ENCODE measurements around the gene CALY. TPM values are rescaled to one million over a fixed set of nuclear protein-coding genes. Genes with fewer than 3 reads are reported as not detected.

The CALY gene
- total RNA-seq, 2 experiments from 2014 or later, result not detected

DNA sequence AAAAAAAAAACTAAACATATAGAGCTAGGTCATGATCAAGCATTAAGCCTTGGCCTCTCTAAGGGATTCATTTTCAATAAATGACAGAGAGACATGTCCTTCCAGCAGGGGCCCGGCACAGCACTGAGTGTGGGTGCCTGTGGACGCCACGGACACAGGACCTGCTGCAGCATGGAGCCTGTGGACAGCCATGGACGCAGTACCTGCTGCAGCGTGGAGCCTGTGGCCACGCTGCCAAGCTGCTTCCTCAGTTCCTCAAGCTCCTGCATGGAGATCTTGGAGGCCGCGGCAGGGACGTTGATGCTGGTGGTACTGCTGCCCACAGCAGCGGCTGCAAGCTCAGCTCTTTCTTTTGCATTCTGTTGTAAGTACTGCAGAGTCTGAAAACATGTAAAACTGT lies 37.5 kb downstream of the CALY start:
- no peaks in the 10 kb centered on the region for H3K27me3 Mint-ChIP-seq (ENCODE audit: low read depth)
- ATAC-seq, result no peak
- DNase-seq, result no peak
- no peaks in the 10 kb centered on the region for H3K9me3 Mint-ChIP-seq (ENCODE audit: insufficient read depth)
- H3K4me1 Mint-ChIP-seq (ENCODE audit: low read depth), result no peaks in the 10 kb centered on the region
- POLR2A ChIA-PET, result no interaction called here
- CTCF ChIA-PET, result interaction anchor here (0.7 kb wide), 1 partner anchor 9 kb away, joined by 4 read pairs; no protein-coding TSS in a partner anchor
- H3K27ac Mint-ChIP-seq, result no peak overlapping the region
- H3K36me3 Mint-ChIP-seq (ENCODE audit: low read depth), result peaks cover 56% of the 10 kb centered on the region
- H3K4me3 Mint-ChIP-seq, result no peak overlapping the region

DNA sequence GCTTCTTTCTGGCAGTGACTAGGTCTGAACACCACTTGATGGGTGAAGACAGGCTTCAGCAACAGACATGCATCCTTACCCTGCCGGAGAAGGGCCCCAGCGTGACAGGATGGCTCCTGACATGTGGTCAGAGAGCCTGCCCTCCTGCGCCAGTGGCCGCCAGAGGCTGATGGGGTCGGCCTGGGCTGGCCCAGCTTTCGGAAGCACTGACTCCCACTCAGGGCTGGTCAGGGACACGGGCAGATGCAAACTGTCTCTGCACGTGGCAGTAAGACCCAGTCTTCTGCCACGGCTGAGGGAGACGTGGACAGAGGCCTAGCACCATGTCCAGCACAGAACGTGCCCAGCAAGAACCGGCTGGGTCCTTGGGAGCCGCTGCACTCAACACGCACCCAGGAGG lies 38.2 kb downstream of the CALY start:
- ChIA-PET POLR2A (no interaction called here), CTCF (no interaction called here)
- ATAC-seq, result no peak
- DNase-seq, result no peak
- H3K27me3 Mint-ChIP-seq (ENCODE audit: low read depth), result no peaks in the 10 kb centered on the region
- H3K4me1 Mint-ChIP-seq (ENCODE audit: low read depth), result no peaks in the 10 kb centered on the region
- H3K27ac Mint-ChIP-seq, result no peak overlapping the region
- H3K9me3 Mint-ChIP-seq (ENCODE audit: insufficient read depth), result no peaks in the 10 kb centered on the region
- H3K36me3 Mint-ChIP-seq (ENCODE audit: low read depth), result peaks cover 56% of the 10 kb centered on the region
- no peak overlapping the region for H3K4me3 Mint-ChIP-seq

DNA sequence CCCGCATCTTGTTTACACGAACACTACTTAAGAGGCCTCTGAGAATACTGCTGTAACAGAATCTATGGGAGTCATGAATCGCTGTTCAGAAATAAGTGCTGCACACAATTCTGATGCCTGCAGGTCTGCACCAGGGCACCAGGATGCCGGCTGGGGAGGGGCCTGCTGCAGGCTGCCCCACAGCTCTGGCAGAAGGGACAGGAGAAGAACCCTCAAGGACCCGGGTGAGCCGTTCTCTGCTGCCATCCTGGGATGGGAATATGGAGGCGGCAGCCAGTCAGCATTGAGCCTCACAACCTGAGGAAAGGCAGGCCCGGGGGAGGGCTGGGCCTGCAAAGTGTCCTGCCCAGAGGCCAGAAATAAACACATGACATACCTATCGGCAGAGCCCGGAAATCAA lies 39.2 kb downstream of the CALY start:
- Mint-ChIP-seq H3K9me3 (ENCODE audit: insufficient read depth) (no peaks in the 10 kb centered on the region), H3K4me3 (no peak overlapping the region), H3K4me1 (ENCODE audit: low read depth) (no peaks in the 10 kb centered on the region), H3K27ac (no peak overlapping the region), H3K36me3 (ENCODE audit: low read depth) (peaks cover 55% of the 10 kb centered on the region), H3K27me3 (ENCODE audit: low read depth) (no peaks in the 10 kb centered on the region)
- ChIA-PET CTCF (no interaction called here), POLR2A (no interaction called here)
- ATAC-seq (no peak), DNase-seq (no peak)

DNA sequence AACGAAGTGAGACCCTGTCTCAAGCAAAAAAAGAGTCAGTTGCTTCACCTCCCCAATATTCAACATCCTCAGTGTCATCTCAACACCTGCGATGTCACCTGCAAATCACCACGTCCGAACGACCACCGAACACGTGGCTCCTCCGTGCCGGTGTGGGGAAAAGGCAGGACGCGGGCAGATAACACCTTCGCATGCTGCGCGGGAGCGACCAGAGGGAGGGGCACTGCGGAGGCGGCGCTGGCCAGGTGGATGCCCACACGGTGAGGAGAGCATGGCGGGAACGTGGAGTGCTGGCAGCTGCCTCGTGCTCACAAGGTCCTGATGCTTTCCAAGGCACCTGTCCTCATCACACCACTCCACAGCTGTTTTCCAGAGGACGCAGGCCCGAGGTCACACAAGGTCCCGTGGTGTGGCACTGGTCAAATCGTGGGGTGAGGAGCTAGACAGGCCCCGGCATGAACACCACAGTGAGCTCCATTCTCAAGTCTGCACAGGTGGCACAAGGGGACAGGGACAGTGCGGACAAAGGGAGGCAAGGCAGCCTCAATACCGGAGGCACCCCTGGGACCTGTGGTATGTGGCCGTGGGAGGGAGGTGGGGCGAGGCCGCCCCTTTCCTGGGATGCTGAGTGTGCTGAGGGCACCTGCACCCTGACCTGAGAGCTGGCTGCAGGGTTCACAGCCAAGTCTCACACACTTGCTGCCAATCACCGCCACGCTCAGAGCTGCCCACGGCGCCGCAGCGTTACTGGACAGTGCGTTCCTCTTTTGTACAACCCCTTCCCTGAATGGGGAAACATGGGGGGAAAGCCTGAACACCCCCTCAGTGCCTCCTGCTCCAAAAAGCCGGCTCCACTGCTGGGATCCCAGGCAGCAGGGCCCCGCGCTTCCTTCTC lies 41.0 kb downstream of the CALY start:
- POLR2A ChIA-PET, result no interaction called here
- no peak for DNase-seq
- ATAC-seq, result no peak
- Mint-ChIP-seq H3K36me3 (ENCODE audit: low read depth) (peaks cover 52% of the 10 kb centered on the region), H3K27ac (no peak overlapping the region), H3K4me1 (ENCODE audit: low read depth) (no peaks in the 10 kb centered on the region), H3K4me3 (no peak overlapping the region), H3K27me3 (ENCODE audit: low read depth) (no peaks in the 10 kb centered on the region), H3K9me3 (ENCODE audit: insufficient read depth) (no peaks in the 10 kb centered on the region)
- CTCF ChIA-PET, result no interaction called here

DNA sequence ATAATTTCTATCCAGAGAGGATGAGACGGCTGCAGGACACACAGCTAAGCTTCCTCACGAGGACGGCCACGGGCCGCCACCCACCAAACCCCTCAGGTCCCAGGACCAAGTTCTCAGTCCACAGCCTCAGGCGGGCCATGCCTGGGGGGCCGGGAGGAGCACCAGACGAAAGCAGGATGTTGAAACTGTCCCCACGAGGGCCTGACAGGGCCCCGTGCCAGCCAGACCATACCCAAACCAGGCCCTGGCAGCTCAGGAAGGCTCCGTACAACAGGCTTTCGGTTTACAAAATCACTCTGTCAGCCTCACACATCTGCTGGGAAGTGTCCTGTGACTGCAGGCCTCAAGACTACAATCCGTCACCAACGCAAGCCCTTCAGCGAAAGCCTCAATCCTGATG lies 42.5 kb downstream of the CALY start:
- Mint-ChIP-seq H3K4me3 (no peak overlapping the region), H3K9me3 (ENCODE audit: insufficient read depth) (no peaks in the 10 kb centered on the region), H3K27ac (no peak overlapping the region), H3K36me3 (ENCODE audit: low read depth) (peaks cover 46% of the 10 kb centered on the region), H3K4me1 (ENCODE audit: low read depth) (no peaks in the 10 kb centered on the region), H3K27me3 (ENCODE audit: low read depth) (no peaks in the 10 kb centered on the region)
- CTCF ChIA-PET, result no interaction called here
- ATAC-seq (no peak), DNase-seq (no peak)
- POLR2A ChIA-PET, result interaction anchor here (0.8 kb wide), 1 partner anchor 13 kb away, joined by 3 read pairs; no protein-coding TSS in a partner anchor

DNA sequence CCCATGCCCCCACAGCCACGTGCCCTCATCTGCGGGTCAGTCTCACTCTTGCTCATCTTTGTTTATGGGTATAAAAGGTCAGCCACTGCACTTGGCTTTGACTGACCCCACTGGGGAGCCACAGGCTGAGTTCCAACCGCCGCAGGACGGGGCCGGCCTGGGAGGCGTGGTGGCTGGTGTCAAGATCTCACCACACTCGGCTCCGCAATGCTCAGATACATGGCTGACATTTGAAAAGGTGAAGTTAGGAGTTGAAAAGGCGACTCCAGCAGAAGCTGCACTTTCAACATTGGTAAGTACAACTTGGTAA lies 42.9 kb downstream of the CALY start:
- POLR2A ChIA-PET, result interaction anchor here (0.8 kb wide), 1 partner anchor 13 kb away, joined by 3 read pairs; no protein-coding TSS in a partner anchor
- no peaks in the 10 kb centered on the region for H3K9me3 Mint-ChIP-seq (ENCODE audit: insufficient read depth)
- no peaks in the 10 kb centered on the region for H3K27me3 Mint-ChIP-seq (ENCODE audit: low read depth)
- H3K4me3 Mint-ChIP-seq, result no peak overlapping the region
- no peak overlapping the region for H3K27ac Mint-ChIP-seq
- H3K36me3 Mint-ChIP-seq (ENCODE audit: low read depth), result peaks cover 46% of the 10 kb centered on the region
- no peaks in the 10 kb centered on the region for H3K4me1 Mint-ChIP-seq (ENCODE audit: low read depth)
- ATAC-seq (no peak), DNase-seq (no peak)
- CTCF ChIA-PET, result no interaction called here

DNA sequence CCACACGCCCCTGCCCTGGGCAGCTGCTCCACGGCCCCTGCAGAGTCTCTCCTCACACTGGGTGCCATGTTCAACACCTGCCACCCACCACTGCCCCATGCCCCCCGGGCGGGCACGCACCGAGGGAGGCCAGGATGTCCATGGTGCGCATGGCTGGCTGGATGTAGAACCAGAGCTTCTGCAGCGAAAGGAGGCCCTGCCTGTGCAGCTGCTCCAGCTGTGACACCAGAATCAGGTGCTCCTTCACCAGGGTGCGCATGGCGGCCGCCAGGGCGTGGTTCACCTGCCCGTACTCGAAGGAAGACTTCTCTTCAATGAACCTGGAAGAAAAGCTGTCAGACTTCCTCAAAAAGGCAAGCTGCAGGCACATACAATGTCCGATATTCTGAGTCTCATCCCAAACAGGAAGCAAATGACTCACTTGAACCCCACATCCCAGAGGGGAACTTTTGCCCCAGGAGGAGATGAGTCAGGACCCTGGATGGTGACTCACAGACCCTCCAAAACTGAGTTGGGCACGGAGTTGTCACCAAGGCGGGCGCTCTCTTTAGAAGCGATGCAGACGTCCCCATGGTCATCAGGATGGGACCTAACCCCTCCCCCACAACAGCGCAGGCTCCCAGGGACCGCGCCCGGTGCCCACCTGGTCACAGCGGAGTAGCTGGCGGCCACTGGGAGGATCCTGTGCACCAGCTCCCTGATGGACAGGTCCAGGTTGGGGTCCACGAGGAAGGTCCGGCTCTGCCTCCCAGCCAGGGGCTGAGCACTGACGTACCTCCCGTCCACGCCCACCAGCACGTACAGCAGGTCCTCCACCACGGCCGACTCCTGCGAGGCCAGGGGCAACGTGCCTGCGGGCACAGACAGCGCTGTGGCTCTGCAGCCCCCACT lies 43.5 kb downstream of the CALY start:
- Mint-ChIP-seq H3K27me3 (ENCODE audit: low read depth) (no peaks in the 10 kb centered on the region), H3K9me3 (ENCODE audit: insufficient read depth) (no peaks in the 10 kb centered on the region), H3K36me3 (ENCODE audit: low read depth) (peaks cover 42% of the 10 kb centered on the region), H3K4me3 (no peak overlapping the region), H3K27ac (no peak overlapping the region), H3K4me1 (ENCODE audit: low read depth) (no peaks in the 10 kb centered on the region)
- DNase-seq (no peak), ATAC-seq (peak; percentile 15)
- CTCF ChIA-PET, result no interaction called here
- POLR2A ChIA-PET, result no interaction called here

DNA sequence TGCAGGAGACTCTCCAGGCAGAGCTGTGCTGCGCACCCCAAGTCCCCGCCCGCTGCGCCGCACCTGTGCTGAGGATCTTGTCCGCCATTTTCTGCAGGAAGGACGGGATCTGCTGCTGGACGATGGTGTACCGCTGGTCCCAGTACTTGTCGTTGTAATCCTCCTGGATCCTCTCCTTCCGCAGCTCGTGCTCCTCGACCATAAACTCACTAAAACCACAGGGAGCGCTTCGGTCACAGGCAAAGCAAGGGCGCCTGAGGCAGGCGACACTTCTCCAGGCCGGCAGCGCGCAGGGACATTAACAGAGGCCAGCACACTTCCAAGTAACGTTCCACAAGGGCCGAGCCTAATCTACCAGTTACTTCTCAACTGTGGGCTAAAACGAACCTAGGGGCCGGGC lies 46.9 kb downstream of the CALY start:
- no peak for DNase-seq
- peaks cover 52% of the 10 kb centered on the region for H3K36me3 Mint-ChIP-seq (ENCODE audit: low read depth)
- no peak overlapping the region for H3K4me3 Mint-ChIP-seq
- ChIA-PET POLR2A (no interaction called here), CTCF (no interaction called here)
- H3K4me1 Mint-ChIP-seq (ENCODE audit: low read depth), result no peaks in the 10 kb centered on the region
- no peaks in the 10 kb centered on the region for H3K9me3 Mint-ChIP-seq (ENCODE audit: insufficient read depth)
- H3K27ac Mint-ChIP-seq, result no peak overlapping the region
- H3K27me3 Mint-ChIP-seq (ENCODE audit: low read depth), result no peaks in the 10 kb centered on the region
- ATAC-seq, result no peak

DNA sequence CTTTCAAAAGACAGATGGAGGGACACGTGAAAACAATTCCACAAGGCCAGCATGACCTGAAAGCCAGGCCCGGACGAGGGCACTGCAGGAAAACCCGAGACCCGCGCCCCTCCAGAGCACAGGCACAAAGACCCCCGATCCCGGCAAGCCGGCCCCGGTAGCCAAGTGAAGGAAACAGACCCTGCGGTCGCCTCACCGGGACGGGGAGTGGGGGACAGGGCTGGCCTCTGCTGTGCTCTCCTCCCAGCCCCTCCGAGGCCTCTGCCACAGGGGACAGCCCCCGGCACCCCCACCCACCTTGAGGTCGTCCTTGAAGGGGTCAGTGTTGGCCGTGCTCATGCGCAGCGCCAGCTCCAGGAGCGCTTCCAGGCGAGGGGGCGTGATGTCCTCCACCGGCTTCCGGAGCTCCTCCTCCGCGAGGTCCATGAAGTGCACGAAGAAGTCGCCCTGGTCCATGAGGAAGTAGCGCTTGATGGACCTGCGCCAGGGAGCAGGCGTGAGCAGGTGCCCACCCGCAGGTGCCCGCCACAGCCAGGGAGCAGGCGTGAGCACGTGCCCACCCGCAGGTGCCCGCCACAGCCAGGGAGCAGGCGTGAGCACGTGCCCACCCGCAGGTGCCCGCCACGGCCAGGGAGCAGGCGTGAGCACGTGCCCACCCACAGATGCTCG lies 48.7 kb downstream of the CALY start:
- H3K4me1 Mint-ChIP-seq (ENCODE audit: low read depth), result no peaks in the 10 kb centered on the region
- POLR2A ChIA-PET, result interaction anchor here (0.6 kb wide), 1 partner anchor 634 kb away, joined by 3 read pairs; no protein-coding TSS in a partner anchor

DNA sequence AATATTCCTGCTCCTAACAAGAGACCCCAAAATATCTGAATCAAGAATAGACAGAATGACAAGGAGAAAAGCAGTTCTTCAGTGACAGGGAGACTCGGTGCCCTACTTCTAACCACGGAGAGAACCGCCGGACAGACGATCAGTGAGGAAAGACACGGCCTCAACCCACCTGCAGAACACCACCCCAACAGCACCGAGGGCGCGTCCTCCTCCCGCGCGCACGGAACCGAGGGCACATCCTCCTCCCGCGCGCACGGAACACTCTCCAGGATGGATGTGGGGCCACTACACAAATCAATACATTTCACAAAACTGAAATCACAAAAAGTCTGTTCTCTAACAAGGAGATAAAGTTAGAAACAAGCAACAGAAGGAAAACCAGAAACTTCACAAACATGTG lies 50.3 kb downstream of the CALY start:
- H3K27ac Mint-ChIP-seq, result no peak overlapping the region
- DNase-seq, result no peak
- no peaks in the 10 kb centered on the region for H3K4me1 Mint-ChIP-seq (ENCODE audit: low read depth)
- H3K4me3 Mint-ChIP-seq, result no peak overlapping the region
- POLR2A ChIA-PET, result no interaction called here
- CTCF ChIA-PET, result no interaction called here
- peaks cover 59% of the 10 kb centered on the region for H3K36me3 Mint-ChIP-seq (ENCODE audit: low read depth)
- H3K27me3 Mint-ChIP-seq (ENCODE audit: low read depth), result no peaks in the 10 kb centered on the region
- H3K9me3 Mint-ChIP-seq (ENCODE audit: insufficient read depth), result no peaks in the 10 kb centered on the region
- ATAC-seq, result no peak

More for the DNA sequence above, 48.7 kb downstream of the CALY start:
- Mint-ChIP-seq H3K36me3 (ENCODE audit: low read depth) (peaks cover 54% of the 10 kb centered on the region), H3K27ac (no peak overlapping the region), H3K9me3 (ENCODE audit: insufficient read depth) (no peaks in the 10 kb centered on the region), H3K27me3 (ENCODE audit: low read depth) (no peaks in the 10 kb centered on the region), H3K4me3 (no peak overlapping the region)
- DNase-seq (no peak), ATAC-seq (no peak)
- CTCF ChIA-PET, result no interaction called here

DNA sequence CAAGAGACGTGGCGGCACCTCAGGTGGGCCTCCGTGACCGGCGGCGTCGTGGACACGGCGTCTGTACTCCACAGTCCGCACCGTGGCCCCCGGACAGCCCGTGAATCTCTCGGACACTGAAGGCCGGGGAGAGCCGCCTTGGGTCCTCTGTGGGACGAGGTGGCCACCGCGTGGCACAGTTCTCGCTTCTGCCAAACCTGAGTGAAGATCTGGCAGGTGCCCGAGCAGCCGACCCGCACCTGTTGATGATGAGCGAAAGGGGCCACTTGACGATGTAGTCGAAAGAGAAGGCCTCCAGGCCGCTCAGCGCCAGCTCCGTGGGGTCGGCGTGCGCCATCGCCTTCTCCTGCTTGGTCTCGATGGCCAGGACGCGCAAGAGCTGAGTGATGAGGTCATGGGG lies 51.5 kb downstream of the CALY start:
- ChIA-PET POLR2A (interaction anchor here (1.0 kb wide), 1 partner anchor 15 kb away, joined by 3 read pairs; no protein-coding TSS in a partner anchor), CTCF (no interaction called here)
- H3K4me1 Mint-ChIP-seq (ENCODE audit: low read depth), result no peaks in the 10 kb centered on the region
- H3K36me3 Mint-ChIP-seq (ENCODE audit: low read depth), result peaks cover 54% of the 10 kb centered on the region
- no peak overlapping the region for H3K4me3 Mint-ChIP-seq
- H3K27ac Mint-ChIP-seq, result no peak overlapping the region
- H3K9me3 Mint-ChIP-seq (ENCODE audit: insufficient read depth), result no peaks in the 10 kb centered on the region
- DNase-seq, result no peak
- H3K27me3 Mint-ChIP-seq (ENCODE audit: low read depth), result no peaks in the 10 kb centered on the region
- ATAC-seq, result no peak

DNA sequence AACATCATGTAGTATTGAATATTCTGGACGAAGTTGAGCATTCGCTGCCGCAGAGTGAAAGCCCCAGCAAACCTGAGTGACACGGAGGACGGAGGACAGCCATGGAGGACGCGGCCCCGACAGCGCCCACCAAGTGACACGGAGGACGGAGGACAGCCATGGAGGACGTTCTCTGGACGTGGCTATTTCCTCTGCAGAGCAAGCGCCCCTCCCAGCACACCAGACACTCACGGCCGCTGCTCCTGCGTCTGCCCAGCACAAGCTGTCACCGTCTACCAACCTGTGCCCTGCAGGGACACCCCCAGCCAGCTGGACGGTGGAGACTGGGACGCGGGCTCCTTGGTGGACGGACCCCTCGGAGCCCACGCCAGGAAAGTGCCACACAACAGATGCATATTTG lies 52.8 kb downstream of the CALY start:
- Mint-ChIP-seq H3K36me3 (ENCODE audit: low read depth) (peaks cover 55% of the 10 kb centered on the region), H3K27ac (no peak overlapping the region), H3K4me1 (ENCODE audit: low read depth) (peaks cover 13% of the 10 kb centered on the region), H3K4me3 (no peak overlapping the region), H3K27me3 (ENCODE audit: low read depth) (no peaks in the 10 kb centered on the region), H3K9me3 (ENCODE audit: insufficient read depth) (no peaks in the 10 kb centered on the region)
- no peak for DNase-seq
- ATAC-seq, result no peak
- ChIA-PET POLR2A (no interaction called here), CTCF (no interaction called here)
